GM23338 (cell line): ENCODE results near the gene SFMBT2. TPM values are rescaled to one million over a fixed set of nuclear protein-coding genes. Genes with fewer than 3 reads are reported as not detected.

Experiments used
- ATAC-seq: fragments of 200-7000 bp; cut with Tn5 transposase; 3 replicates; pipeline ENCODE4 v1.9.1; 2020
- DNase-seq: peaks from one replicate; pipeline ENCODE4 v3.0.0-alpha.2; 2015; ENCODE audit warnings: low spot score
- H2AFZ ChIP-seq: fragments of 200-600 bp; sonication (generic); 2 replicates; pipeline ENCODE4 v1.8.0; 2016; ENCODE audit warnings: antibody characterized with exemption, mild to moderate bottlenecking, moderate library complexity
- H3F3A ChIP-seq: fragments of 200-600 bp; sonication (generic); replicated peaks from 2 replicates; pipeline ENCODE4 v1.8.0; 2017; ENCODE audit warnings: antibody characterized with exemption, mixed run types, low read depth
- H3K27ac ChIP-seq: fragments of 200-600 bp; sonication (generic); 2 replicates; pipeline ENCODE4 v1.6.1; 2016; ENCODE audit warnings: low read depth
- H3K27me3 ChIP-seq: fragments of 200-600 bp; sonication (generic); 2 replicates; pipeline ENCODE4 v1.8.0; 2016; ENCODE audit warnings: mild to moderate bottlenecking, mixed run types, moderate library complexity; ENCODE audit not compliant: insufficient read depth
- H3K36me3 ChIP-seq: fragments of 200-600 bp; sonication (generic); 2 replicates; pipeline ENCODE4 v1.8.0; 2016; ENCODE audit warnings: mild to moderate bottlenecking; ENCODE audit not compliant: insufficient read depth
- H3K4me1 ChIP-seq: fragments of 200-600 bp; sonication (generic); 2 replicates; pipeline ENCODE4 v1.8.0; 2016; ENCODE audit warnings: mild to moderate bottlenecking, moderate library complexity; ENCODE audit not compliant: insufficient read depth
- H3K4me2 ChIP-seq: fragments of 200-600 bp; sonication (generic); 2 replicates; pipeline ENCODE4 v1.7.1; 2017; ENCODE audit warnings: mixed run types
- H3K4me3 ChIP-seq: fragments of 200-600 bp; sonication (generic); 2 replicates; pipeline ENCODE4 v1.6.1; 2016; ENCODE audit warnings: mixed run types
- H3K79me2 ChIP-seq: fragments of 200-600 bp; sonication (generic); replicated peaks from 2 replicates; pipeline ENCODE4 v1.8.0; 2017; ENCODE audit warnings: mild to moderate bottlenecking; ENCODE audit not compliant: insufficient read depth
- H3K9me2 ChIP-seq: fragments of 200-600 bp; sonication (generic); 2 replicates; pipeline ENCODE4 v1.8.0; 2017; ENCODE audit not compliant: insufficient read depth
- H4K20me1 ChIP-seq: fragments of 200-600 bp; sonication (generic); replicated peaks from 2 replicates; pipeline ENCODE4 v1.8.0; 2017; ENCODE audit warnings: mild to moderate bottlenecking; ENCODE audit not compliant: insufficient read depth
- H3K27ac Mint-ChIP-seq: 2 replicates; pipeline ENCODE4 v1.8.0; 2020; ENCODE audit warnings: inconsistent platforms, mild to moderate bottlenecking, moderate library complexity, mixed read lengths
- H3K27me3 Mint-ChIP-seq: 3 replicates; pipeline ENCODE4 v1.8.0; 2022; ENCODE audit warnings: low read depth, mild to moderate bottlenecking, moderate library complexity, mixed read lengths, inconsistent platforms; ENCODE audit not compliant: insufficient read depth, poor library complexity
- H3K36me3 Mint-ChIP-seq: 3 replicates; pipeline ENCODE4 v1.8.0; 2021; ENCODE audit warnings: low read depth, mild to moderate bottlenecking, inconsistent platforms, moderate library complexity, mixed read lengths
- H3K4me1 Mint-ChIP-seq: 3 replicates; pipeline ENCODE4 v1.8.0; 2020; ENCODE audit warnings: mild to moderate bottlenecking, inconsistent platforms, mixed read lengths
- H3K4me3 Mint-ChIP-seq: 3 replicates; pipeline ENCODE4 v1.8.0; 2021; ENCODE audit warnings: moderate library complexity, mild to moderate bottlenecking, inconsistent platforms, mixed read lengths
- H3K9me3 Mint-ChIP-seq: 3 replicates; pipeline ENCODE4 v1.8.0; 2020; ENCODE audit warnings: moderate library complexity, mild to moderate bottlenecking, inconsistent platforms, mixed read lengths
- CTCF ChIP-seq, 2 experiments: fragments of 200-600 bp in 1 of 2; sonication (generic) in 1 of 2; conservative IDR thresholded peaks; 2 replicates each; pipeline versions ENCODE4 v1.5.1 to v1.6.1; 2016 to 2017; ENCODE audit warnings: antibody characterized with exemption in 2 of 2, low read depth in 2 of 2, mild to moderate bottlenecking in 2 of 2, moderate library complexity in 1 of 2
- EZH2 ChIP-seq: fragments of 200-600 bp; sonication (generic); IDR thresholded peaks from one replicate; pipeline ENCODE4 v1.8.0; 2017; ENCODE audit warnings: antibody characterized with exemption, mild to moderate bottlenecking, low read depth; ENCODE audit not compliant: unreplicated experiment
- EZH2phosphoT487 ChIP-seq: fragments of 200-600 bp; sonication (generic); IDR thresholded peaks from one replicate; pipeline ENCODE4 v1.8.1; 2018; ENCODE audit warnings: antibody characterized with exemption; ENCODE audit not compliant: unreplicated experiment
- NANOG ChIP-seq: IDR thresholded peaks from 2 replicates; pipeline ENCODE4 v1.6.1; 2016; ENCODE audit warnings: antibody characterized with exemption, borderline replicate concordance
- POLR2AphosphoS5 ChIP-seq: IDR thresholded peaks from 2 replicates; pipeline ENCODE4 v1.6.1; 2016; ENCODE audit warnings: antibody characterized with exemption, low read depth
- REST ChIP-seq: IDR thresholded peaks from one replicate; pipeline ENCODE4 v1.6.1; 2018; ENCODE audit warnings: antibody characterized with exemption; ENCODE audit not compliant: unreplicated experiment
- ZNF114 ChIP-seq: fragments of 250-450 bp; sonication (Bioruptor Pico); IDR thresholded peaks from 2 replicates; pipeline ENCODE4 v1.5.0; 2020; ENCODE audit warnings: mild to moderate bottlenecking, moderate library complexity
- ZNF331 ChIP-seq: fragments of 250-450 bp; sonication (Bioruptor Pico); IDR thresholded peaks from 2 replicates; pipeline ENCODE4 v1.5.0; 2020; ENCODE audit warnings: low read depth, mild to moderate bottlenecking, moderate library complexity
- polyA plus RNA-seq: library from polyadenylated mRNA; unstranded; fragments of >200 nt; fragmentation: Nextera tagmentation; extraction: Ambion mirVana; gene quantifications from 2 replicates; pipeline ENCODE4 v1.2.1, GENCODE V29; 2016
- total RNA-seq: library from RNA; depleted of rRNA; stranded (reverse); fragments of >200 nt; shearing (Covaris generic); gene quantifications from 2 replicates; pipeline ENCODE4 v1.2.3, GENCODE V29; 2014

Gene SFMBT2
- total and polyA plus RNA-seq, 2 experiments from 2014 or later = 2.7 to 6.7 TPM

GRCh38 chr10:7135188-7135587, 275.6 kb downstream of the SFMBT2 start:
- Histone ChIP-seq H3F3A (no peaks in the 10 kb centered on the region), H3K27me3 (no peaks in the 10 kb centered on the region), H3K27ac (no peak overlapping the region), H2AFZ (no peak overlapping the region), H4K20me1 (no peaks in the 10 kb centered on the region), H3K4me3 (no peak overlapping the region), H3K9me2 (no peaks in the 10 kb centered on the region), H3K4me2 (no peak overlapping the region), H3K79me2 (no peaks in the 10 kb centered on the region), H3K36me3 (no peaks in the 10 kb centered on the region), H3K4me1 (no peaks in the 10 kb centered on the region)
- no peak for TF ChIP-seq ZNF114 (CRISPR knock-in tag)
- no peak for TF ChIP-seq EZH2
- TF ChIP-seq EZH2phosphoT487 = no peak
- no peak for TF ChIP-seq ZNF331 (CRISPR knock-in tag)
- no peak for TF ChIP-seq POLR2AphosphoS5
- Mint-ChIP-seq H3K4me1 (no peaks in the 10 kb centered on the region), H3K27me3 (peaks cover 5% of the 10 kb centered on the region), H3K9me3 (peaks cover 14% of the 10 kb centered on the region; the same call in 1 of the 3 replicates), H3K36me3 (peaks cover 5% of the 10 kb centered on the region; the same call in 1 of the 3 replicates), H3K27ac (no peak overlapping the region), H3K4me3 (no peak overlapping the region)
- no peak for DNase-seq
- no peak for ATAC-seq

GRCh38 chr10:7134448-7134847, 276.4 kb downstream of the SFMBT2 start:
- Histone ChIP-seq H3K27ac (no peak overlapping the region), H3K4me1 (no peaks in the 10 kb centered on the region), H3K79me2 (no peaks in the 10 kb centered on the region), H3K4me2 (no peak overlapping the region), H2AFZ (no peak overlapping the region), H3K9me2 (no peaks in the 10 kb centered on the region), H4K20me1 (no peaks in the 10 kb centered on the region), H3F3A (no peaks in the 10 kb centered on the region), H3K4me3 (no peak overlapping the region), H3K27me3 (no peaks in the 10 kb centered on the region), H3K36me3 (no peaks in the 10 kb centered on the region)
- DNase-seq (no peak), ATAC-seq (no peak)
- Mint-ChIP-seq H3K27ac (no peak overlapping the region), H3K4me1 (no peaks in the 10 kb centered on the region), H3K36me3 (peaks cover 5% of the 10 kb centered on the region; the same call in 1 of the 3 replicates), H3K4me3 (no peak overlapping the region), H3K9me3 (peaks cover 14% of the 10 kb centered on the region; the same call in 2 of the 3 replicates), H3K27me3 (peaks cover 5% of the 10 kb centered on the region)
- TF ChIP-seq CTCF (conservative IDR thresholded peaks at IDR 0.05; ENCODE audit: low read depth in 2 of 2) = no peak
- no peak for TF ChIP-seq EZH2

- peaks cover 14% of the 10 kb centered on the region; the same call in 2 of the 3 replicates for H3K9me3 Mint-ChIP-seq
- H3K4me3 ChIP-seq = no peak overlapping the region
- H3K36me3 ChIP-seq = no peaks in the 10 kb centered on the region
- no peak overlapping the region for H3K27ac Mint-ChIP-seq
- H3F3A ChIP-seq = no peaks in the 10 kb centered on the region
- no peaks in the 10 kb centered on the region for H3K27me3 ChIP-seq
- DNase-seq (no peak), ATAC-seq (no peak)
- H3K79me2 ChIP-seq = no peaks in the 10 kb centered on the region
- peaks cover 5% of the 10 kb centered on the region for H3K27me3 Mint-ChIP-seq
- no peaks in the 10 kb centered on the region for H3K4me1 ChIP-seq
- no peak overlapping the region for H3K4me2 ChIP-seq
- H3K27ac ChIP-seq = no peak overlapping the region
- no peak overlapping the region for H3K4me3 Mint-ChIP-seq
- peaks cover 5% of the 10 kb centered on the region; the same call in 1 of the 3 replicates for H3K36me3 Mint-ChIP-seq
- H4K20me1 ChIP-seq = no peaks in the 10 kb centered on the region
- no peak overlapping the region for H2AFZ ChIP-seq
- no peaks in the 10 kb centered on the region for H3K9me2 ChIP-seq
- H3K4me1 Mint-ChIP-seq = no peaks in the 10 kb centered on the region
- TF ChIP-seq NANOG = no peak
- no peak for TF ChIP-seq CTCF (conservative IDR thresholded peaks at IDR 0.05; ENCODE audit: low read depth in 2 of 2)
- TF ChIP-seq EZH2 = no peak
- no peak for TF ChIP-seq REST
These were observed 276.9 kb downstream of the SFMBT2 start for GRCh38 chr10:7133958-7134357.
